Measurements from ENCODE around the gene AQP5. TPM values are rescaled to one million over a fixed set of nuclear protein-coding genes. Genes with fewer than 3 reads are reported as not detected.

AQP5 gene
- total RNA-seq, 3 donors from 2014 or later (not counting 1 experiment from before 2014, with no cell fraction given): not detected

DNA sequence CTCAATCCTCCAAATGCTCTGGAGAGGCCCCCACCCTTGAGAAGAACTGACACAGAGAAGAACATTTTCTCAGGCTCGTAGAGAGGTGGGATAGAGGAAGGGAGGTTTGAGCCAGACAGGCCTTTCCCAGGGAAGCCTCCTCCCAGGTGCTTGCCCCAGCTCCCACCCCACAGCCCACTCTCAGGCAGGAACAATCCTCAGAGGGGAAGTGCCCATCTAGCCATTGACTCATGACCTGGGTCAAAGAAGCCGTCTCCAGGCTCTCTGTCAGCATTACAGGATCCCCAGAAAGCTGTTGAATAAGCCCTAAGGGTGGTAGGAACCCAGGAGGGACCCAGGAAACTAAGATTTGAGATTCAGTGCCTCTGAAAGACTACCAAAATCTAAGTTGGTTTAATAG is 14.9 kb downstream of the AQP5 start:
- ATAC-seq (no peak), DNase-seq (no peak)
- no peaks in the 10 kb centered on the region for H3K9me3 Mint-ChIP-seq
- no peak overlapping the region for H3K27ac ChIP-seq (ENCODE audit: low read length)
- TF ChIP-seq, protein P1, sequence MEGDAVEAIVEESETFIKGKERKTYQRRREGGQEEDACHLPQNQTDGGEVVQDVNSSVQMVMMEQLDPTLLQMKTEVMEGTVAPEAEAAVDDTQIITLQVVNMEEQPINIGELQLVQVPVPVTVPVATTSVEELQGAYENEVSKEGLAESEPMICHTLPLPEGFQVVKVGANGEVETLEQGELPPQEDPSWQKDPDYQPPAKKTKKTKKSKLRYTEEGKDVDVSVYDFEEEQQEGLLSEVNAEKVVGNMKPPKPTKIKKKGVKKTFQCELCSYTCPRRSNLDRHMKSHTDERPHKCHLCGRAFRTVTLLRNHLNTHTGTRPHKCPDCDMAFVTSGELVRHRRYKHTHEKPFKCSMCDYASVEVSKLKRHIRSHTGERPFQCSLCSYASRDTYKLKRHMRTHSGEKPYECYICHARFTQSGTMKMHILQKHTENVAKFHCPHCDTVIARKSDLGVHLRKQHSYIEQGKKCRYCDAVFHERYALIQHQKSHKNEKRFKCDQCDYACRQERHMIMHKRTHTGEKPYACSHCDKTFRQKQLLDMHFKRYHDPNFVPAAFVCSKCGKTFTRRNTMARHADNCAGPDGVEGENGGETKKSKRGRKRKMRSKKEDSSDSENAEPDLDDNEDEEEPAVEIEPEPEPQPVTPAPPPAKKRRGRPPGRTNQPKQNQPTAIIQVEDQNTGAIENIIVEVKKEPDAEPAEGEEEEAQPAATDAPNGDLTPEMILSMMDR (IDR thresholded peaks at IDR 0.05): no peak
- no peaks in the 10 kb centered on the region for H3K4me1 ChIP-seq (ENCODE audit: control insufficient read depth, insufficient read depth, low read length)
- no peaks in the 10 kb centered on the region for H3K27me3 Mint-ChIP-seq (ENCODE audit: low read depth in 2 of 2)
- intact Hi-C loops (cut with micrococcal nuclease): no loop called here
- no peak overlapping the region for H3K27ac Mint-ChIP-seq
- H3K4me3 ChIP-seq (ENCODE audit: low read length): no peak overlapping the region
- WGBS (ENCODE audit: insufficient coverage): 80% methylated on average over 1 of the region's 2 CpGs
- no peaks in the 10 kb centered on the region for H3K36me3 ChIP-seq (ENCODE audit: control insufficient read depth, insufficient read depth, low read length)
- no peaks in the 10 kb centered on the region for H3K36me3 Mint-ChIP-seq
- H3K9me3 ChIP-seq (ENCODE audit: control insufficient read depth, insufficient read depth, low read length): no peaks in the 10 kb centered on the region
- no peaks in the 10 kb centered on the region for H3K27me3 ChIP-seq (ENCODE audit: control insufficient read depth, insufficient read depth, low read length)
- no peaks in the 10 kb centered on the region for H3K4me1 Mint-ChIP-seq
- no peak overlapping the region for H3K4me3 Mint-ChIP-seq

GRCh38 chr12:49978125-49978524 is 16.5 kb downstream of the AQP5 start:
- intact Hi-C loops (cut with micrococcal nuclease): no loop called here
- H3K4me1 Mint-ChIP-seq: no peaks in the 10 kb centered on the region
- 94% methylated on average over 4 of the region's 4 CpGs for WGBS (ENCODE audit: insufficient coverage)
- Histone ChIP-seq H3K27ac (ENCODE audit: low read length) (no peak overlapping the region), H3K36me3 (ENCODE audit: control insufficient read depth, insufficient read depth, low read length) (no peaks in the 10 kb centered on the region), H3K4me3 (ENCODE audit: low read length) (no peak overlapping the region), H3K9me3 (ENCODE audit: control insufficient read depth, insufficient read depth, low read length) (no peaks in the 10 kb centered on the region), H3K4me1 (ENCODE audit: control insufficient read depth, insufficient read depth, low read length) (peaks cover 4% of the 10 kb centered on the region), H3K27me3 (ENCODE audit: control insufficient read depth, insufficient read depth, low read length) (no peaks in the 10 kb centered on the region)
- no peaks in the 10 kb centered on the region for H3K9me3 Mint-ChIP-seq
- TF ChIP-seq, protein P1 (IDR thresholded peaks at IDR 0.05): no peak
- H3K27me3 Mint-ChIP-seq (ENCODE audit: low read depth in 2 of 2): no peaks in the 10 kb centered on the region
- DNase-seq (no peak), ATAC-seq (no peak)
- H3K27ac Mint-ChIP-seq: no peak overlapping the region
- no peak overlapping the region for H3K4me3 Mint-ChIP-seq
- no peaks in the 10 kb centered on the region for H3K36me3 Mint-ChIP-seq

DNA sequence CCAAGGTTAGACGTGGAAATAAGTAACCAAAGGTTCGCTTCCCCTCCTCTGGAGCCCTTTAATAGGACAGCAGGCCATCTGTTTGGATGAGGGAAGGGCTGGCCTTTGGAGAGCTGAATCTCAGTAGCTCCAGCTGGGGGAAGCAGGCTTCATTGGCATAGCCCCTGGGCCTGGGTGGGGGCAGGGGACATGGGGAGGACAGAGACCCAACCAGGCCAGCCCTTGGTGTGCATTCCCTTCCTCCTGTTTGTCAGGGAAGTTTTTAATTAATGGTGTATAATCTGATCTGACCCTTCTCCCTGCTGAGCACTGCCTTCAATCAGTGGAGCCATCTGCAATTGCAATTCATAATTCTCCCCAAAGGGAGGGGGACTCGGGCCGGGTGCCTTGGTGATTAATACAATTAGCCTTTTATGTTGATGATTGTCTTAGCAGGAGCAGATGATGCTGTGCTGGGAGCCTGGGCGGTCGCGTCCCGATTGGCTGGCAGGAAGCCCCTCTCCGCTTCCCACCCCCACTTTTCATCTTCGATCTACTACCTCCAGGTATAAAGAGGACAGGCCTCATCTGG is 17.4 kb downstream of the AQP5 start:
- H3K27ac Mint-ChIP-seq: no peak overlapping the region
- no peaks in the 10 kb centered on the region for H3K27me3 Mint-ChIP-seq (ENCODE audit: low read depth in 2 of 2)
- Histone ChIP-seq H3K4me1 (ENCODE audit: control insufficient read depth, insufficient read depth, low read length) (peaks cover 10% of the 10 kb centered on the region), H3K4me3 (ENCODE audit: low read length) (no peak overlapping the region), H3K9me3 (ENCODE audit: control insufficient read depth, insufficient read depth, low read length) (no peaks in the 10 kb centered on the region), H3K36me3 (ENCODE audit: control insufficient read depth, insufficient read depth, low read length) (no peaks in the 10 kb centered on the region), H3K27ac (ENCODE audit: low read length) (no peak overlapping the region), H3K27me3 (ENCODE audit: control insufficient read depth, insufficient read depth, low read length) (no peaks in the 10 kb centered on the region)
- no peaks in the 10 kb centered on the region for H3K36me3 Mint-ChIP-seq
- H3K9me3 Mint-ChIP-seq: no peaks in the 10 kb centered on the region
- TF ChIP-seq, protein P1 (IDR thresholded peaks at IDR 0.05): no peak
- WGBS (ENCODE audit: insufficient coverage): 97% methylated on average over 9 of the region's 10 CpGs
- H3K4me1 Mint-ChIP-seq: no peaks in the 10 kb centered on the region
- intact Hi-C loops (cut with micrococcal nuclease): no loop called here
- DNase-seq (no peak), ATAC-seq (no peak)
- no peak overlapping the region for H3K4me3 Mint-ChIP-seq

DNA sequence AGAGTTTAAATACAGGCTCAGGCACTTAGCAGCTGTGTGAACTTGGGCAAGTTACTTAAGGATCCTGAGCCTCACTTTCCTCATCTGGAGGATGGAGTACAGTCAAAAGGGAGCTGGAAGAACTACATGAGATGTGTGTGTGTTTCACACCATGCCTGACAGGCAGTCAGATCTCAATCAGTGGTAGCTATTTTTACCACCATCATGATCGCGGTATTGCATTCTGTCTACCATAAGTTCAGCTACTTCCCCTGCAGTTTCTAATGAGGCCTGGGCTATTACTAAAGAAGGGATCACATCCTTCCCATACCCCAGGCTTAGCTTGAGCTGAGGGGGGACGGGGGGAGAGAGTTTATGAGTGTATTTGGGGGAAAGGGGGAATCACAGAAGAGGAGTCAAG is 18.1 kb downstream of the AQP5 start:
- Mint-ChIP-seq H3K9me3 (no peaks in the 10 kb centered on the region), H3K27me3 (ENCODE audit: low read depth in 2 of 2) (no peaks in the 10 kb centered on the region), H3K27ac (no peak overlapping the region), H3K4me3 (no peak overlapping the region), H3K36me3 (no peaks in the 10 kb centered on the region), H3K4me1 (no peaks in the 10 kb centered on the region)
- Histone ChIP-seq H3K27ac (ENCODE audit: low read length) (no peak overlapping the region), H3K36me3 (ENCODE audit: control insufficient read depth, insufficient read depth, low read length) (no peaks in the 10 kb centered on the region), H3K4me1 (ENCODE audit: control insufficient read depth, insufficient read depth, low read length) (peaks cover 10% of the 10 kb centered on the region), H3K4me3 (ENCODE audit: low read length) (no peak overlapping the region), H3K27me3 (ENCODE audit: control insufficient read depth, insufficient read depth, low read length) (no peaks in the 10 kb centered on the region), H3K9me3 (ENCODE audit: control insufficient read depth, insufficient read depth, low read length) (no peaks in the 10 kb centered on the region)
- ATAC-seq (no peak), DNase-seq (no peak)
- intact Hi-C loops (cut with micrococcal nuclease): no loop called here
- TF ChIP-seq, protein P1 (IDR thresholded peaks at IDR 0.05): no peak
- WGBS (ENCODE audit: insufficient coverage): 93% methylated on average over 2 of the region's 3 CpGs

Measured in natural killer cell (primary cell).